HG03108 (cell line): ENCODE data around the gene IKBIP.
"Not testable (repeated sequence)": the region's sequence is repeated elsewhere in the genome, so short reads cannot be mapped to it uniquely, and the experiment has no call there.

ENCODE experiments used
- ATAC-seq: cut with Tn5 transposase; IDR thresholded peaks from one replicate; pipeline ENCODE4 v1.9.1; 2021; ENCODE audit warnings: moderate library complexity; ENCODE audit not compliant: unreplicated experiment

The IKBIP gene

GRCh38 chr12:98578821-98579220 lies 65.8 kb downstream of the IKBIP start:
- ATAC-seq: no peak

GRCh38 chr12:98578392-98578791 lies 66.2 kb downstream of the IKBIP start:
- no peak for ATAC-seq

DNA sequence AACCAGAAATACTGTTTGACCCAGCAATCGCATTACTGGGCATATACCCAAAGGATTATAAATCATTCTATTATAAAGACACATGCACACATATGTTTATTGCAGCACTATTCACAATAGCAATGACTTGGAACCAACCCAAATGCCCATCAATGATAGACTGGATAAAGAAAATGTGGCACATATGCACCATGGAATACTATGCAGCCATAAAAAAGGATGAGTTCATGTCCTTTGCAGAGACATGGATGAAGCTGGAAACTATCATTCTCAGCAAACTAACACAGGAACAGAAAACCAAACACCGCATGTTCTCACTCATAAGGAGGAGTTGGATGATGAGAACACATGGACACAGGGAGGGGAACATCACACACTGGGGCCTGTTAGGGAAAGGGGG lies 67.8 kb downstream of the IKBIP start:
- ATAC-seq: not testable (repeated sequence)

GRCh38 chr12:98575013-98575412 lies 69.6 kb downstream of the IKBIP start:
- no peak for ATAC-seq
